ENCODE data around the gene BATF3. TPM values are rescaled to one million over a fixed set of nuclear protein-coding genes. Genes with fewer than 3 reads are reported as not detected.

BATF3 gene
- total and polyA plus RNA-seq, 2 donors (not counting 3 experiments of a cell fraction or from before 2014, with no cell fraction given) = 0.69 to 1.9 TPM

DNA sequence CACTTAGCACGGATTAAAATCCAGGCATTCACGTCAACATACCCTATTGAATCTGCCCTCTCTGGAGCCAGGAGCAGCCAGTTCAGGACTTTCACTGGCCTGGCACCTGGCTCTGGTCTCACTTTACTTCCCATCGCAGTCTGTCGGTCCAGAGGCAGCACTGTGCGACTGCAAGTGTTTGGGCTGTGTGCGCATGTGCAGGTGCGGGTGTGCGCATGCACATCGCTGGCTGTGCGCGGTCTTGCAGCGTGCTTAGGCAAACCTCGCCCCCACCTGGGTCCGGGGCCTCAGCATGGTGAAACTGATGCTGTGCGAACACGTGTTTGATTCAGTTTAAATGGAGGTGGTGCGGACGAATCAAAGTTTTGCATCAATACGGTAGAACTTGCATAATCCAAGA lies 53.1 kb downstream of the BATF3 start:
- no peaks in the 10 kb centered on the region for H4K20me1 ChIP-seq (replicated peaks; ENCODE audit: control insufficient read depth, extremely low read depth, insufficient read depth, low read length)
- TF ChIP-seq, protein P1, sequence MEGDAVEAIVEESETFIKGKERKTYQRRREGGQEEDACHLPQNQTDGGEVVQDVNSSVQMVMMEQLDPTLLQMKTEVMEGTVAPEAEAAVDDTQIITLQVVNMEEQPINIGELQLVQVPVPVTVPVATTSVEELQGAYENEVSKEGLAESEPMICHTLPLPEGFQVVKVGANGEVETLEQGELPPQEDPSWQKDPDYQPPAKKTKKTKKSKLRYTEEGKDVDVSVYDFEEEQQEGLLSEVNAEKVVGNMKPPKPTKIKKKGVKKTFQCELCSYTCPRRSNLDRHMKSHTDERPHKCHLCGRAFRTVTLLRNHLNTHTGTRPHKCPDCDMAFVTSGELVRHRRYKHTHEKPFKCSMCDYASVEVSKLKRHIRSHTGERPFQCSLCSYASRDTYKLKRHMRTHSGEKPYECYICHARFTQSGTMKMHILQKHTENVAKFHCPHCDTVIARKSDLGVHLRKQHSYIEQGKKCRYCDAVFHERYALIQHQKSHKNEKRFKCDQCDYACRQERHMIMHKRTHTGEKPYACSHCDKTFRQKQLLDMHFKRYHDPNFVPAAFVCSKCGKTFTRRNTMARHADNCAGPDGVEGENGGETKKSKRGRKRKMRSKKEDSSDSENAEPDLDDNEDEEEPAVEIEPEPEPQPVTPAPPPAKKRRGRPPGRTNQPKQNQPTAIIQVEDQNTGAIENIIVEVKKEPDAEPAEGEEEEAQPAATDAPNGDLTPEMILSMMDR (IDR thresholded peaks at IDR 0.05; ENCODE audit: extremely low read depth in 1 of 2, insufficient read depth in 1 of 2, low read depth in 1 of 2, low read length in 2 of 2) = no peak
- TF ChIP-seq, protein P2, sequence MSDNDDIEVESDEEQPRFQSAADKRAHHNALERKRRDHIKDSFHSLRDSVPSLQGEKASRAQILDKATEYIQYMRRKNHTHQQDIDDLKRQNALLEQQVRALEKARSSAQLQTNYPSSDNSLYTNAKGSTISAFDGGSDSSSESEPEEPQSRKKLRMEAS (IDR thresholded peaks at IDR 0.05; ENCODE audit: insufficient read depth, insufficient read length) = no peak
- TF ChIP-seq FOS (IDR thresholded peaks at IDR 0.05; ENCODE audit: borderline replicate concordance, insufficient read depth, low read length) (no peak), JUN (IDR thresholded peaks at IDR 0.05; ENCODE audit: borderline replicate concordance, insufficient read depth, insufficient read length, low read depth) (no peak), POLR2AphosphoS5 (IDR thresholded peaks at IDR 0.05; ENCODE audit: insufficient read depth, low read depth, low read length) (no peak), EZH2 (IDR thresholded peaks at IDR 0.05; ENCODE audit: borderline replicate concordance, low read depth, low read length, severe bottlenecking) (no peak), GATA2 (IDR thresholded peaks at IDR 0.05; ENCODE audit: insufficient read depth, insufficient read length, low read depth, low read length) (no peak), POLR2A (IDR thresholded peaks at IDR 0.05; ENCODE audit: low read depth, low read length) (no peak), MYC (IDR thresholded peaks at IDR 0.05; ENCODE audit: low read depth, low read length) (no peak)

More for the DNA sequence above, 53.1 kb downstream of the BATF3 start:
- ChIA-PET CTCF (interaction anchor here (2.8 to 4.1 kb wide), 2 partner anchors 19 kb away, joined by 17 to 23 read pairs; no protein-coding TSS in a partner anchor), POLR2A (no interaction called here)
- no peaks in the 10 kb centered on the region for H3K36me3 ChIP-seq (ENCODE audit: control insufficient read depth in 2 of 2, extremely low read depth in 1 of 2, insufficient read depth in 2 of 2, low read length in 2 of 2)
- peak overlapping the region; percentile 34 for H2AFZ ChIP-seq (ENCODE audit: low read depth, low read length)
- FAIRE-seq (no peak), DNase-seq (ENCODE audit: low read depth, low spot score) (no peak)
- no peaks in the 10 kb centered on the region for H3K9me3 ChIP-seq (replicated peaks; ENCODE audit: control insufficient read depth, insufficient read depth, low read length)
- no peaks in the 10 kb centered on the region for H3K79me2 ChIP-seq (ENCODE audit: control insufficient read depth, insufficient read depth, low read length)
- no peaks in the 10 kb centered on the region for H3K9me1 ChIP-seq (replicated peaks; ENCODE audit: control insufficient read depth, extremely low read depth, insufficient read depth, low read length)
- H3K4me2 ChIP-seq (ENCODE audit: insufficient read depth, low read length) = no peak overlapping the region
- BruUV-seq (replicated peaks) = no TSS peak
- dilution Hi-C loops (cut with MboI; ENCODE audit: extremely low pct_ligation_motif_present, low sequenced_read_pairs) (no loop called here), intact Hi-C loops (cut with micrococcal nuclease) (no loop called here)
- H3K4me1 ChIP-seq (ENCODE audit: control insufficient read depth, extremely low read depth, insufficient read depth, low read length) = peaks cover 10% of the 10 kb centered on the region
- no peak overlapping the region for H3K4me3 ChIP-seq (replicated peaks in 1 of 3; ENCODE audit: insufficient read depth in 1 of 3, low read depth in 1 of 3, low read length in 3 of 3)
- no peak overlapping the region for H3K9ac ChIP-seq (replicated peaks; ENCODE audit: extremely low read depth, insufficient read depth, low read length)
- no peaks in the 10 kb centered on the region for H3K27me3 ChIP-seq (ENCODE audit: control insufficient read depth in 2 of 2, insufficient read depth in 2 of 2, low read length in 2 of 2)
- no peak overlapping the region for H3K27ac ChIP-seq (ENCODE audit: insufficient read depth, low read depth, low read length)

All from endothelial cell of umbilical vein (primary cell).